ENCODE results near the gene KCNMA1. TPM values are rescaled to one million over a fixed set of nuclear protein-coding genes. Genes with fewer than 3 reads are reported as not detected.

The KCNMA1 gene
- total RNA-seq, 1 donor from 2014 or later = 6.7 TPM

- no peak for DNase-seq (ENCODE audit: extremely low read depth, low read depth, low spot score)
Measured at GRCh38 chr10:77494756-77495541, 142.7 kb downstream of the KCNMA1 start.

- no peak for DNase-seq (ENCODE audit: extremely low read depth, low read depth, low spot score)
Measured at GRCh38 chr10:77494327-77494726, 143.3 kb downstream of the KCNMA1 start.

- DNase-seq (ENCODE audit: extremely low read depth, low read depth, low spot score) = no peak
Measured at GRCh38 chr10:77493851-77494261, 143.8 kb downstream of the KCNMA1 start.

- DNase-seq (ENCODE audit: extremely low read depth, low read depth, low spot score) = no peak
Measured at GRCh38 chr10:77493239-77493806, 144.3 kb downstream of the KCNMA1 start.

GRCh38 chr10:77492368-77492994, 145.1 kb downstream of the KCNMA1 start:
- DNase-seq (ENCODE audit: extremely low read depth, low read depth, low spot score) = no peak

GRCh38 chr10:77490534-77491314, 146.9 kb downstream of the KCNMA1 start:
- no peak for DNase-seq (ENCODE audit: extremely low read depth, low read depth, low spot score)

GRCh38 chr10:77486517-77486916, 151.1 kb downstream of the KCNMA1 start:
- no peak for DNase-seq (ENCODE audit: extremely low read depth, low read depth, low spot score)

GRCh38 chr10:77485847-77486246, 151.8 kb downstream of the KCNMA1 start:
- no peak for DNase-seq (ENCODE audit: extremely low read depth, low read depth, low spot score)

GRCh38 chr10:77482072-77482471, 155.5 kb downstream of the KCNMA1 start:
- DNase-seq (ENCODE audit: extremely low read depth, low read depth, low spot score) = no peak

- no peak for DNase-seq (ENCODE audit: extremely low read depth, low read depth, low spot score)
Measured at GRCh38 chr10:77479586-77479985, 158.0 kb downstream of the KCNMA1 start.

GRCh38 chr10:77478962-77479359, 158.6 kb downstream of the KCNMA1 start:
- DNase-seq (ENCODE audit: extremely low read depth, low read depth, low spot score) = no peak

- no peak for DNase-seq (ENCODE audit: extremely low read depth, low read depth, low spot score)
Measured at GRCh38 chr10:77478247-77478961, 159.2 kb downstream of the KCNMA1 start.

- DNase-seq (ENCODE audit: extremely low read depth, low read depth, low spot score) = no peak
Measured at GRCh38 chr10:77475522-77475921, 162.1 kb downstream of the KCNMA1 start.

GRCh38 chr10:77474939-77475338, 162.7 kb downstream of the KCNMA1 start:
- no peak for DNase-seq (ENCODE audit: extremely low read depth, low read depth, low spot score)

GRCh38 chr10:77474386-77474785, 163.2 kb downstream of the KCNMA1 start:
- DNase-seq (ENCODE audit: extremely low read depth, low read depth, low spot score) = no peak

- DNase-seq (ENCODE audit: extremely low read depth, low read depth, low spot score) = no peak
Measured at GRCh38 chr10:77472146-77472545, 165.5 kb downstream of the KCNMA1 start.

- no peak for DNase-seq (ENCODE audit: extremely low read depth, low read depth, low spot score)
Measured at GRCh38 chr10:77471069-77471536, 166.5 kb downstream of the KCNMA1 start.

- DNase-seq (ENCODE audit: extremely low read depth, low read depth, low spot score) = no peak
Measured at GRCh38 chr10:77467422-77467963, 170.1 kb downstream of the KCNMA1 start.

GRCh38 chr10:77463967-77464745, 173.5 kb downstream of the KCNMA1 start:
- DNase-seq (ENCODE audit: extremely low read depth, low read depth, low spot score) = no peak

All from glomerular endothelial cell (primary cell).